GM18858 (cell line): ENCODE measurements around the gene LDB3.

Source experiments
- ATAC-seq: cut with Tn5 transposase; IDR thresholded peaks from one replicate; pipeline ENCODE4 v1.9.1; 2021; ENCODE audit not compliant: unreplicated experiment

LDB3 gene

GRCh38 chr10:86650151-86650550 is 18.2 kb upstream of the LDB3 start:
- no peak for ATAC-seq

GRCh38 chr10:86651021-86651471 is 17.3 kb upstream of the LDB3 start:
- ATAC-seq, result no peak

GRCh38 chr10:86651631-86652331 is 16.5 kb upstream of the LDB3 start:
- no peak for ATAC-seq

GRCh38 chr10:86652361-86653202 is 15.7 kb upstream of the LDB3 start:
- ATAC-seq, result no peak

- no peak for ATAC-seq
Measured at GRCh38 chr10:86653379-86653778, 14.9 kb upstream of the LDB3 start.

- ATAC-seq, result no peak
Measured at GRCh38 chr10:86653987-86654386, 14.3 kb upstream of the LDB3 start.

- ATAC-seq, result no peak
Measured at GRCh38 chr10:86654411-86655172, 13.7 kb upstream of the LDB3 start, which contains the start of gene OPN4. TSS of gene OPN4 (plus strand) at chr10:86654547. CDS start at chr10:86654784, 237 bp downstream.

- no peak for ATAC-seq
Measured at GRCh38 chr10:86655173-86655540, 13.2 kb upstream of the LDB3 start.

- ATAC-seq, result no peak
Measured at GRCh38 chr10:86655596-86655995, 12.7 kb upstream of the LDB3 start.

- ATAC-seq, result no peak
Measured at GRCh38 chr10:86657011-86657395, 11.3 kb upstream of the LDB3 start.

- no peak for ATAC-seq
Measured at GRCh38 chr10:86657396-86658011, 10.8 kb upstream of the LDB3 start.

- no peak for ATAC-seq
Measured at GRCh38 chr10:86658261-86658741, 10.0 kb upstream of the LDB3 start.

GRCh38 chr10:86658751-86659150 is 9.6 kb upstream of the LDB3 start:
- no peak for ATAC-seq

GRCh38 chr10:86659161-86659691 is 9.1 kb upstream of the LDB3 start:
- ATAC-seq, result no peak

- ATAC-seq, result no peak
Measured at GRCh38 chr10:86659721-86660453, 8.4 kb upstream of the LDB3 start.

- ATAC-seq, result no peak
Measured at GRCh38 chr10:86661161-86662025, 6.9 kb upstream of the LDB3 start.

GRCh38 chr10:86662186-86663045 is 5.9 kb upstream of the LDB3 start:
- no peak for ATAC-seq

- ATAC-seq, result no peak
Measured at GRCh38 chr10:86663046-86663345, 5.3 kb upstream of the LDB3 start.
